Left colon (tissue), 2 donors: Measurements from ENCODE around the gene NHSL1. TPM values are rescaled to one million over a fixed set of nuclear protein-coding genes. Genes with fewer than 3 reads are reported as not detected.

Source experiments
- ATAC-seq: fragments of 200-7000 bp; cut with Tn5 transposase; one replicate; pipeline ENCODE4 v1.9.1; 2020; ENCODE audit warnings: mild to moderate bottlenecking, moderate library complexity
- DNase-seq, 2 donors: peaks; one replicate each; pipeline ENCODE4 v3.0.0-alpha.2; 2020
- intact Hi-C, 2 donors: fragments of 100-400 bp; cut with DNase I in 1 of 2; cut with micrococcal nuclease in 1 of 2; formaldehyde crosslinking; loops; one replicate each; pipeline versions ENCODE4 v1.11.2 to v1.14.0; 2022; cut with DNase I, micrococcal nuclease
- total RNA-seq, 2 donors: library from RNA; stranded (reverse); fragmentation: NEBNext Ultra II Directional; extraction: Animal tissue kit (Norgen Biotek cat#: 25700); gene quantifications; one replicate each; pipeline ENCODE4 v1.2.1, GENCODE V29; 2021
- donor health status: DM: no; HTN: no; CAD: no.
- donor health status: DM: yes; HTN: yes; CAD: no.

NHSL1 gene
- total RNA-seq, 2 donors from 2014 or later, result 112 to 125 TPM

DNA sequence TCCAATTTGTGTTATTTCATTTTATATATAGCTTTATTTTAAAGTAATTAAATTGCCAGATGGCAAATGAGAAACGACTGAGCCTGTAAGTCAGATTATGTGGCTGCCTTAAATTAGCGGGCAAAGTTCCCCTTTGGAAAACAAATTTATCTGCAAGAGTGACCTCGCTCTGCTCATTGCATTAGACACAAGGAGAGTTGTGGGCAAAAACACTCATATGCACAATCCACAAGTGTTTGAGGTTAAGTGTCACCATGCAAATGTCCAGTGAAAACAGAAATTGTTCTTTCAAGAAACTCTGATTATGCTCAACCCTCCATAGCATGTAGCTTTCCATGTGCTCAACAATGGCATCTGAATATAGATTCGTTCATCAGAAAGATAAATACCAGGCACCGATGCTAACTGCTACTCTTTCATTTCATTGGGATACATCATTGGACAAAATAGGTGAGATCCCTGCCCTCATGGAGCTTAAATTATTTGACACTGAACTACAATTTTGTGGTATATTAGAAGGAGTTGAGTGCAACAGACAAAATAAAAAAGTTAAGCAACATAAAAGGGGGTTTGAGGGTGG is 1.7 kb upstream of the NHSL1 start:
- DNase-seq (no peak), ATAC-seq (no peak)
- intact Hi-C loops, result no loop called here

DNA sequence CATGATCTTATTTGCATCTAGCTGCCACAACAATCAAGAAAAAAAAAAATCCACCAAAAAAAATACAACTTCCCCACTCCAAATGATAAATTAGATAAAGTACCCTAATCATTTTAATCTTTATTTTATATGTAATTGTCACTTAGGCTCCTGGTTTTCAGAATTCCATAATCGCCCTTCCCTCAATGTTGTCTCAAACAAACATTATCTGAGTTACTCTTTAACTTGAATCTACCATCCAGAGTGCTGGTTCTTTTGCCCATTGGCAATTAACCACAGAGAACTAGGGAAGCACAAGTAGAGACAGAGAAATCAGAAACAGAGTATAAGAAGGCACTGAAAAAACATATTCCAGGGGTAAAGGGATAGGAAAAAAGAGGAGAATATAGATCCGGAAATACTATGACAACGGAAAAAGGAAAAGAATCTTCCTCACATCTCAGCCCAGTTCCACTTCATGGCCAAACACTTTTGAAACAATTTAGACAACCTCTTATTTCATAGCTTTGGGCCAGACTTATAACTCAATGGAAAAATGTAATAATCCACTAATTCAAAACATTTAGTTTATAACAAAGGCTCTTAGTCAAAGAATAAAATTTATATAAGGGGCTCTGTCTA is 861 bp upstream of the NHSL1 start:
- DNase-seq (no peak), ATAC-seq (peak; percentile 42)

DNA sequence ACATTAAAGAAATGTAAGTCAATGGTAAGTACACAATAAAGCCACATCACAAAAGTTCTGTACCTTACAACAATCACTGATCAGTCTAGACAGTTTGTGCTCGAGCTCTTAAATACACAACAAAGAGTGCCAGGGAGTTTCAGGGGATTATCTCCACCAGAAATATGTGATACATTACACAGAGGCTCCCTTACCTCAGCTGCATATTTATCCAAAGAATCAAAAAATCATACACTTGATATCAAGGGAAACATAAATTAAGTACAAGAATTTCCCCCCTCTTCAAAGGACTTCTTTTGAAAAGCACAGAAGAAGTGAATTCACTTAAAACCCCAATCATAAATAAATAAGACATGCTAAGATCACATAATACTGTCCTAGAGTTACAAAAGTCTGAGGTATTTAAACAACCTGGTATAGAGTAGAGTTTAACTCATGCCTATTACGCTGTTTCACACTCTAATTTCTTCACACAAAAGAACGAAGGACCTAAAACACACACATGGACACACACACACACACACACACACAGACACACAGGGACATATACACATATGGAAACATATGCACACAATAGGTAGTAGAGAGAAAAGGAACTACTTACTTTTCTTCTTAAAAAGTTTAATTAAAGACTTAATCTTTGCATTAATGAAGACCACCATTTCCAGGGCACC is 528 bp downstream of the NHSL1 start:
- ATAC-seq (peak; percentile 28), DNase-seq (no peak)
- intact Hi-C loops, result no loop called here

More for the DNA sequence above, 861 bp upstream of the NHSL1 start:
- intact Hi-C loops, result no loop called here

DNA sequence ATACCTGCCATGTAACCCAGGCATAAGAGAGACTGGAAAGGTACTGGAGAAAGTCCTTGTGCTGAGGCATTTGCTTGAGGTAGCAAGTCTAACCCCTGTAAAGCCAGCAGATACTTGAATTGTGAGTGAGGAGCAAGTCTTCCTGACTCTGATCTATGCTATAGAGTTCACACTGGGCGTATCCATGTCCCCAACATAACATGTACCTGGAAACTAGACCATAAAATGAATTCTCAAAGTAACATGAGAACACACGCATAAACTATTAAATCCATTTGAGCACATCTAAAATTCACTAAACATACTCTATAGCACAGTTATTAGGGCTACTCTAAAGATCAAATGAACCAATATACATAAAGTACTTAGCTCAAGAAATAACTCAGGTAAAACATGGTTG is 2.0 kb downstream of the NHSL1 start:
- DNase-seq (no peak), ATAC-seq (peak; percentile 47)
- intact Hi-C loops, result no loop called here

DNA sequence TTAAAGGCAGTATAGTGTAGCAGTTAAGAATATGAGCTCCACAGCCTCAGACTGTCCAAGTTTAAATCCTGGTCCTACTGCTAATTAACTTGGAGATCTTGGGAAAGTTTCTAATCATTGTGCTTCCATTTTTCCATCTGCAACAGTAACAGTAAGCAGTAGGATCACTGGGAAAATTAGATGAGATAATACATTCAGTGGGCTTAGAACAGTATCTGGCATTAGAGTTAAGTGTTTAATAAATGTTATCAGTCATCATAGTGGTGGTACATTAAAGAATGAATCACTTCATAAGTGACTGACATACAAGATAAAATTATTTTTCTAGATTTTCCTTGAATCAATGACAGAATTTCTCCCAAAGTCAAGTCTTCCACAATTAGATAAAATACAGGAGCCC is 5.0 kb downstream of the NHSL1 start:
- DNase-seq (no peak), ATAC-seq (no peak)
- intact Hi-C loops, result no loop called here

DNA sequence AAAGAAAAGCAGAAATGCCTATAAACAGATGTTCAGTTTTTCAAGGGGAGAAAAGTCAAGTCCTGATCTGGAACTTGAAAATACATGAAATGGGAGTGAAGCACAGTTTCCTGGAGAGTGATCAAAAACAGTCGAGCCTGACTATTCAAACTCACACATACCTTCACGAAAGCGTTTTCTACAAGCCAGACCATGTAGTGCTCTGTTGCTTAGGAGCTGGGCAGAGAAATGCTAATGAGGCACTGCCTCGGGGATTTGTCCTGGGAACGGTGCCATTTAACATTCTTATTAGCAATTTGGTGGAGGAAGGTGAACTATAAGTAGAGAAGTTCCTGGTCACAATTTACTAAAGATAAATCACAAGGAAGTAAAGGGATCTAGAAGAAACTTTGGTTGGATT is 5.9 kb downstream of the NHSL1 start:
- ATAC-seq, result peak; percentile 32
- DNase-seq, result no peak
- intact Hi-C loops, result no loop called here

DNA sequence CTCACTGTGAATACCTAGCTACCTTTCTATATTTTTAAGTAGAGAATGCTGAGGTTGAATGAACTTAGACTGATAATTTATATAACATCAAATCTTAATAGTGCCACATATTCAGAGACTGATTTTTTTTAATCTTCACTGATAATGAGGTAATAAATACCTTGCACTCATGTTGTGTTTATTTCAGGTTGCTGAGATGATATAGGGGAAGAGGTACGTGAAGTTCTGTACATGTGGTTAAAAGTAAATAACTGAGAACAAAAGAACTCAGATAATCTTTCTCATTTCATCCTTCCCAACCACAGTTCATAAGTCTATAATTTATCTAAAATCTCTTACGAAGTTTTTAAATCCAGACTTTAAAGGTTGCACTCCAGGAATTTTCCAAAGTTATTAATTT is 6.4 kb downstream of the NHSL1 start:
- no peak for DNase-seq
- ATAC-seq, result no peak
- intact Hi-C loops, result no loop called here

DNA sequence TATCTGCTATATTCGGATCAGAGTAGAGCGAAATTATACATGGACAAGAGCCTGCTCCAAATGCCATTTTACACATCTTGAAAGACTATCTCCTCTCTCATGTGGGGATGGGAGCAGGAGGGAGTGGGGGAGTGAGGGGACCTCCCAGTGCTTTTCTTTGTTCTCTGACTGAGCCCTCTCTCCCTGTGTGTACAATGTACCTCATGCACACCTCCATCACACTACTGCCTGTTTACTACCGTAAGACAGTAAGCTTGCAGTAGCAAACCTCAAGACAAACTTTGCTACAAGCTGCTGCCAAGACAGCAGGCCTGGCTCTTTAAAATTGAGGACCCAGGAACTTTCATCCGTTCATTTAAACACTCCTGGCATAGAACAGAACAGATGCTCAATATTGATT is 7.2 kb downstream of the NHSL1 start:
- intact Hi-C loops, result no loop called here
- DNase-seq (no peak), ATAC-seq (no peak)

DNA sequence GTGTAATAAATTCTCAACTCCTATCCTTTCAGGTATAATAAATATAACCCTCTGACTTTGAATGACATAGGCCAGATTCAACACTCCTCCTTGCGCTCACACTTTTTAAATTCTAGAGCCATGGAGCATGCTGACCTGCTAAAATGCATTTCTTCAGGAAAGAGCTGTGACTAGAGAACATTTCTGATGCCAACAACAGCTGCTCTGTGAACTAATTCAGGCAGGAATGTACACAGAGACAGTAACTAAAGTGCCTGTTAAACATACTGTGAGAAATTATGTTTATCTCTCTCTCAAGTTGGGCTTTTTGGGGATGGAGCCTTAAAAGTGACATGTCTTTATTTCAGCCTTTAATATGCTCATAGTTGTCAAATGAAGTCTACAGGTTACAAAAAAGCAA is 8.3 kb downstream of the NHSL1 start:
- ATAC-seq (no peak), DNase-seq (no peak)
- intact Hi-C loops, result no loop called here

DNA sequence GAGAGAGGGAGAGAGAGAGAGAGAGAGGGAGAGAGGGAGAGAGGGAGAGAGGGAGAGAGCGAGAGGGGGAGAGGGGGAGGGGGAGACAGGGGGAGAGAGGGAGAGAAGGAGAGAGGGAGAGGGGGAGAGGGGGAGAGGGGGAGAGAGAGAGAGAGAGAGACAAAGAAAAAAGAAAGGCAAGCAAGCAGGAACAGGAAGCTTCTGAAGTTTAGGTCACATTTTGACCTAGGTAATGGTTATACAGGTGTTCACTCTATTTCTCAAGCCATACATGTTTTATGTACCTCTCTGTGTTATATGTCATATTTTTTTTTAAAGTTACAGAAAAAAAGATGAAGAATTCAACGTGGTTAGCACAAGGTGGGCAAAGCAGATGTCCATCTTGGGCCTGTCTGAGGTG is 9.4 kb downstream of the NHSL1 start:
- ATAC-seq (no peak), DNase-seq (no peak)
- intact Hi-C loops, result no loop called here

DNA sequence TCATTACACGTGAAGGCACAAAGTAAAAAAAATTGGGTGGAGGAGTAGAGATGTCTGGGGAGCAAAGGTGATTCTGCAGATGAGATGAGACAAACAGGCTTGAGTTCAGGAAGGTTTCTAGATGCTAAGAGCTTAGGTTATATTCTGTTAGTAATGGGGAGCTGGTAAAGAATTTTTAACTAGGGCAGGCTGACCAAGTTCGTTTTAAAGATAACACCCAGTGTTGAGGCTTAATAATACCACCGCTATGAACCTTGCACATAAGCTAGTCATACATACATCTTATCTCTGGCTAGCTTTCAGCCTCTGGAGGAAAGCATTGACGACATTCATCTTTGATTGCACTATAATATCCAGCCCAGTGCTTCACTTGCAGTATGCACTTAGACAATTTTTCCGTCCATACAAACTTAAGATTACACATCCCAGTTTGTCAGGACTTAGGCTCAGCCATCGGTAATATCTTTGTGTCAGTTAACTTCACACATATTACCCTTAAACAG is 12.1 kb downstream of the NHSL1 start:
- DNase-seq (no peak), ATAC-seq (peak; percentile 70)
- intact Hi-C loops, result no loop called here

DNA sequence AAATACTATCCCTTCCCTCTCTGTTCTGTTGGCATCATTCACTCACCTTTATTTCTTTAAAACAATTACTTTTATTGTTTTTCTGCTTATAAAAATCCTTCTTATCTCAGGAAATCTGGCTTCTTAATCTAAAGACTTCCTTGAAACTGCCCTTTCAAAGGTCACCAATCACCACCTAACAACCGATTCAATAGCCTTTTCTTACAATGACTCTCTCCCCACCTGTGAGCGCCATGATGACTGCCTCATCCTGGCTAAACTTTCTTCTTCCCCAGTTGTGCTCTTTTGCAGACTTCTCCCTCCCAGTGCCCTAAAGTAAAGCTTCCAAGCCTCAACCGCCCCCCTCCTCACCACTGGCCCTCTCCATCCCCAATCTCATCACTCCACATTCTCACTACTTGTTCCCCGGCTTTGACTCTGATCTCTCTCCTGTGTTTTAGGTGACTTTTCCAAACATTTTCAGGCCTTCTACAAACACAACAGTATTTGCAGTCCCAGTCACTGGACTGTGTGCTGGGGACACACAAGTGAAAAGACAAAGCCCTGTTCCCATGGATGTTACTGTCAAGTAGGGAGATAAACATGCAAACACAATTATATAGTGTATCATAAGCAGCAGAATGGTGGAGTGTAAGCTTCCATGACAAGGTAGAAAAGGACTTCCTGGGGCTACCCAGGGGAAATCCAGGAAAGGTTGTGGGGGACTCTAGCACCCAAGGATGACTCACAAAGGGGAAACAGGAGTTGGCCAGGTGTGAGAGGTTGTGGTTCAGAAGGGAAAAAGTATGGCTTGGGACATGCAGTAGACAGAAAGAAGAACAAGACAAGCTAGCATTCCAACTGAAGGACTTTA is 12.8 kb downstream of the NHSL1 start:
- DNase-seq, result no peak
- intact Hi-C loops, result no loop called here
- ATAC-seq, result peak; percentile 77

DNA sequence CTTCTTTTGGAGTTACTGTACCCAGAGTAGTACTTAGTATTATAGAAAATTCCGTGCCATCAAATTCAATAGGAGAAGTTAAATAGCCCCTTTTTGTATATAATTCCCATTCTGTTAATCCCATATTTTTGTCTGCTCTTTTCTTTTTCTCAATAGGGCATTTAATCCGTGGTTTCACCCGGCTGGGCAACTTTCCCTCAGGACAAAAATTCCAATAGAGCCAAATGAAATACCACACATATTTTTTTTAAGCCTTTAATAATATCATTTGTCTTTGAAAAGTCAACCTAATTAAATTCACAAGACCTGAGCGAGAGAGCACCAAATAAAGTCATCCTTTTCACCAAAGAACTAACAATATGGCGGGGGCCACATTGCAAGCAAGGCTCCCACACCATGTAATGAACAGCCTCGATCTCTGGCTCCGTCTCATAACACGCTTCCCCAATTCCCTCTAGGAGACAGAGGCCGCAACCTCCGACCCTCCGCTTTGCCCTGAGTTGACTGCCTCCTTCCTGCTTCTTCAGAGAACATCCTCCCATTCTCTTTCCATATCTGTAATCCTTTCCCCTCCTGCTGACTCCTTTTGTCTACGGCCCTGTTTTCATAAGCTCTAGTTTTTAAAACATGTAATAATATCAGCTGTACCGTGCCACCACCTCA is 13.6 kb downstream of the NHSL1 start:
- ATAC-seq (no peak), DNase-seq (no peak)
- intact Hi-C loops, result no loop called here

DNA sequence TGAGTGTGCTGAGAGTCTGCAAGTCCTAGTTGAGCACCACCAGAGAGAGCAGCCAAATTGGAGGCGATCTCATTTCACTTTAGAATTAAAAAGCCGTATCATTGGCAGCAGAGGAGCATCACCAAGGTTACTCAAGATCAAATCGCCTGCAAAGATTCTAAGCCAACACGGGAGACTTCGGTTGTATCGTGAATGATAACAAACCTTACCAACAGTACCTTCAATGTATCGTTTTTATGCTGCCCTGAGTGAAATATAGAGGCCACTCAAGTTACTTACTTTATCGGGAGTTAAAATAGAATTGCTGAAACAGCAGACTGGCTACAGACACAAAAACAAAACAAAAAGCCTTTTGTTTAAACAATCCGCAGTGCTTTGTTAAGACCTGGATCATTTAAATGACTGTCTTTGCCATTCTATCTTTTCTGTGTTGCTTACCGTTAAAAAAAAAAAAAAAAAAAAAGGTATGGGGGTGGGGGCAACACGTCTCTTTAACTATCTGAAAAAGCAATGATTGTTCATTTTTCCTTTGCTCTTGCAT is 14.2 kb downstream of the NHSL1 start:
- no peak for DNase-seq
- intact Hi-C loops, result no loop called here
- no peak for ATAC-seq

DNA sequence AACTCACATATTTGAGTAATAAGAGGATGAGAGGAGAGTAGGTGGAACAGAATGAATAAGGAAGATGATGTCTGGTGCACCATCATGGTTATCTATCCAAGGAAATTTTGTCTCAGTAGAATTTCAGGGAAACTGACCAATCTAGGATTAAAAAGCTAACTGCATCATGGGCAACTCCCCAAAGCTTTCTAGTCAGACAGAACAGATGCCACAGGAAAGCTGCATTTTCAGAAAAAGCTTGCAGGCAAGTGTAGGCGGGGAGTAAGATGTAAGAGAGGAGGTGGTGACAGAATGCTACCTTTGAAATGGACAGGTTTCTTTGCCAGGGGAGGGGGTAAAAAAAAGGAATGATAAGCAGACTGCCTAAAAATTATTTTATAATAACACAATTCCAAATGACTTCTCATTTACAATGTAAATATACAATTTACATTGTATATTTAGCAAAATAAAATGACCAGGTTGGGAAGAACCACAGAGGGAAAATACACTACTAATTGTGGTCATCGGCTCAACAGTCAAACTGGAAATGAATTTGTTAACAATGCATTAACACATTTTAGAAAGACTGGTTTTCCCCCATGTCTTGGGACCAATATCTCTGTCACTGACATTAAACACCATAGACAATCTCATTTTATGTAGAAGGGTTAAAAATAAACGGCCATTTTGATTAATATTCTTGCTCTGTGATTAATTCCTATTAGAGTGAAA is 15.1 kb downstream of the NHSL1 start:
- ATAC-seq (no peak), DNase-seq (no peak)
- intact Hi-C loops, result no loop called here

DNA sequence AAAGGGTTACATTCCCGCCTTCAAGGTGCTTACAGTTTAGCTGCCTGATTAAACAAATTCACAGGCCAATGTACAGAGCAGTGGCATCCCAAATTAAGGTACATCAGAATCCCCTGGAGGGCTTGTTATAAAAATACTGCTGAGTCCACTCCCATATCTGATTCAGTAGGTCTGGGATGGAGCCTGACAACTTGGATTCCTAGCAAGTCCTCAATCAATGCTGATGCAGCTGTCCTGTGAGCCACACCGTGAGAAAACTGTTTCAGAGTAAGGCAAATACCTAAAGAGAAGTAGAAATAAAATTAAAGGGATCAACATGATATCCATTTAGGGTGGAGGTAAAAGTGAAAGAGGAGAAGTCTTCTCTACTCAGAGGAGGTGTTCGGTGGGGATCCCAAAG is 16.5 kb downstream of the NHSL1 start:
- DNase-seq (no peak), ATAC-seq (no peak)
- intact Hi-C loops, result no loop called here

DNA sequence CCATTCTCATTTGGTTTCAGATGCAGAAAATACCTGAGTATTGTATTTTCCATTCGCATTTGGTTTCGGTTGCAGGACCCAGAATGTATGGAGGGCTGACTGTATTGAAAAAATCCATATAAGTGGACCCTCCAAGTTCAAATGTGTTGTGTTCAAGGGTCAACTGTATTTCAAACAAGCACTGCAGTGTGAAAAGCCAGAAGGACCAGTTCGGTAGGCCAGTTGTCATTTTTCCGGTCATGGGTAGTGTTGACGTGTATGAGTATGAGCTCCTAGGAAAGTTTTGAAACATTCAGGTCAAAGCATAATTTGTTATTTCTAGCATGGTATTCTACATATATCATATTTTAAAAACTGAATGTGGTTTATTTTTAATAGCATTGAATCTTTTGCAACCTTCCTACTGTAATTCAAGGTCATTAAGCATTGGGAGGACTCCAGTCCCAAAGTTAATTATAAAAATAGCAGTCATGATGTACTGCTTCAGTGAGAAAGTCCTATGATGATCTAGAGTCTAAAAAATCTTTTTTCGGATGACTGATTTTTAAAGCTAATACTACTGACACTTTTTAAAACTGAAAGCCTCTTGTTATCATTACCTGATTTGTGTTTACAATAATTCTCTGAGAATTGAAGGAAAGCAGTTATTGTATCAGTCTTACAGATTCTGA is 18.9 kb downstream of the NHSL1 start:
- intact Hi-C loops, result no loop called here
- DNase-seq (no peak), ATAC-seq (no peak)
